Dendritic cell treated with granulocyte-macrophage colony-stimulating factor and Interleukin-4, amounts not matched to agents 40 ng/mL and 50 ng/mL, for 4 days (primary cell): ENCODE results near the gene ARMH3.

Source experiments
- H3K27ac Mint-ChIP-seq: one replicate; pipeline ENCODE4 v1.8.0; 2022; ENCODE audit warnings: mild to moderate bottlenecking, mixed read lengths
- H3K27me3 Mint-ChIP-seq: one replicate; pipeline ENCODE4 v1.8.0; 2022; ENCODE audit warnings: mild to moderate bottlenecking, mixed read lengths
- H3K36me3 Mint-ChIP-seq: one replicate; pipeline ENCODE4 v1.8.0; 2022; ENCODE audit warnings: low read depth, mixed read lengths
- H3K4me1 Mint-ChIP-seq: one replicate; pipeline ENCODE4 v1.8.0; 2022; ENCODE audit warnings: low read depth, mixed read lengths
- H3K4me3 Mint-ChIP-seq: one replicate; pipeline ENCODE4 v1.8.0; 2022; ENCODE audit warnings: mild to moderate bottlenecking, moderate library complexity, mixed read lengths
- H3K9me3 Mint-ChIP-seq: one replicate; pipeline ENCODE4 v1.8.0; 2022; ENCODE audit warnings: mixed read lengths
- intact Hi-C: fragments of 100-400 bp; cut with micrococcal nuclease; formaldehyde crosslinking; loops from one replicate; pipeline ENCODE4 v1.15.0; 2022

Gene ARMH3

DNA sequence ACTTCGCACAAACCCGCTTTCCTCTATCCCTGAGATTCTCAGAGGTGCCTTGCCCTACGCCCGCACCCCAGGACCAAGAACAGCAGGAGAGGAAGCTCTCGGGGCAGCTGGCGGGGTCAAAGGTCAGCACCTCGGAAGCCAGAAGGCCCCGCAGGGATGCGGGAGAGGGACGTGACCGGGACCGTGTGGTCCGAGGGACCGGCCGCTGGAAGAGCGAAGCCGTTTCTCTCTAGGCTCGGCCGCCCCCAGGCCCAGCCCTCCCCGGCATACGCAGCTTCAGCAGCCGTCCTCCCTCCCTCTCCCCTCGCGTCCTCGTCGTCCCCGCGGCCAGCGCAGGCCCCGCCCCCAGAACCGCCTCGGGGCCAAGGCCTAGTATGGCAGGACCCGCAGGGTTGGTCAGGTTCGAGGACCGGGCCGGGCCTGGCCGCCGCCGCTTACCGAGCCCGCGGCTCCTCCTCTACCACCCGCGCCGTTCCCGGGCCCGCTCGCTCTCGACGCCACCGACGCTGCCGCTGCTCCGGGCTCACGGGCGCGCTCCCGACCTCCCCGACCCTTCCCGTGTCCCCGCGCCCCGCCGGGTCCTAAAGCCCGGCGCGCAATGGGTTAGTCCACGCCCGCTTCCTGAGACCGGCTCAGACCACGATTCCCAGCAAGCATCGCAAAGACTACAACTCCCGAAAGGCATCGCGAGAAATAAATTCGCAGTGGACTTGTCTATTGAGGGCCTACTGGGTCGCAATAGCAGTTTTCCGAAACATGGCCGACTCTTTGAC lies at the start of gene ARMH3:
Gene ARMH3 (minus strand): TSS at position 527 of the 773 bp plus-strand sequence. CDS start 16,059 bp downstream, outside the sequence.
- intact Hi-C loops = loop anchor here (1.0 to 5.0 kb wide), 2 partner anchors 9 to 76 kb away; partner anchors contain the start of genes HPS6 and PPRC1
- H3K27ac Mint-ChIP-seq = peak within 1 kb of the TSS; percentile 98
- peaks cover 31% of the 10 kb centered on the region for H3K4me1 Mint-ChIP-seq
- H3K9me3 Mint-ChIP-seq = no peaks in the 10 kb centered on the region
- peaks cover 30% of the 10 kb centered on the region for H3K36me3 Mint-ChIP-seq
- H3K4me3 Mint-ChIP-seq = peak within 1 kb of the TSS; percentile 93
- no peaks in the 10 kb centered on the region for H3K27me3 Mint-ChIP-seq

GRCh38 chr10:102102421-102102820 lies 46.4 kb upstream of the ARMH3 start:
- Mint-ChIP-seq H3K4me1 (peaks cover 21% of the 10 kb centered on the region), H3K9me3 (no peaks in the 10 kb centered on the region), H3K27ac (no peak overlapping the region), H3K27me3 (no peaks in the 10 kb centered on the region), H3K4me3 (no peak overlapping the region), H3K36me3 (peaks cover 26% of the 10 kb centered on the region)
- intact Hi-C loops = no loop called here

- no peak overlapping the region for H3K27ac Mint-ChIP-seq
- no peaks in the 10 kb centered on the region for H3K27me3 Mint-ChIP-seq
- H3K4me3 Mint-ChIP-seq = no peak overlapping the region
- intact Hi-C loops = no loop called here
- no peaks in the 10 kb centered on the region for H3K9me3 Mint-ChIP-seq
- H3K4me1 Mint-ChIP-seq = peaks cover 19% of the 10 kb centered on the region
- H3K36me3 Mint-ChIP-seq = peaks cover 18% of the 10 kb centered on the region
These were observed 45.2 kb upstream of the ARMH3 start for GRCh38 chr10:102101152-102101551.

- Mint-ChIP-seq H3K27me3 (no peaks in the 10 kb centered on the region), H3K9me3 (no peaks in the 10 kb centered on the region), H3K36me3 (peaks cover 11% of the 10 kb centered on the region), H3K4me1 (no peaks in the 10 kb centered on the region), H3K4me3 (no peak overlapping the region), H3K27ac (no peak overlapping the region)
- intact Hi-C loops = no loop called here
These were observed 40.5 kb upstream of the ARMH3 start for GRCh38 chr10:102096449-102096848.

GRCh38 chr10:102090772-102091171 lies 34.8 kb upstream of the ARMH3 start:
- H3K27me3 Mint-ChIP-seq = no peaks in the 10 kb centered on the region
- peaks cover 1% of the 10 kb centered on the region for H3K4me1 Mint-ChIP-seq
- no peaks in the 10 kb centered on the region for H3K36me3 Mint-ChIP-seq
- H3K4me3 Mint-ChIP-seq = no peak overlapping the region
- H3K9me3 Mint-ChIP-seq = no peaks in the 10 kb centered on the region
- intact Hi-C loops = no loop called here
- H3K27ac Mint-ChIP-seq = no peak overlapping the region

DNA sequence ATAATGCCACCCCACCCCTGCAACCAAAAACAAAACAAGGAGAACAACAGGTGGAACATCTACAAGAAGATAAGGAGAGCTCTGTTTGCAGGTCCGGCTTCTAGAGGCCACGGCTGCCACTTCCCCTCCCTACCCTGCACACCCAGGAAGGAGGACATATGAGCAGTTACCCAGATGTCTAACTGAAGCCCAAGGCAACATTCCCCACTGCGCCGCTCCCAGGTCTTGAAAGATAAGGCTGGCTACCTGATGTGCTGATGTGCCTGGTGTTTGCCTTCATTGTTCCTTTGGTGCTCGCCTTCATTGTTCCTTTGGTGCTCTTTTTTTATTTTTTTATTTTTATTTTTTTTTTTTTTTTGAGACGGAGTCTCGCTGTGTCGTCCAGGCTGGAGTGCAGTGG lies 30.2 kb upstream of the ARMH3 start:
- intact Hi-C loops = no loop called here
- Mint-ChIP-seq H3K27me3 (no peaks in the 10 kb centered on the region), H3K4me3 (no peak overlapping the region), H3K4me1 (peaks cover 5% of the 10 kb centered on the region), H3K36me3 (no peaks in the 10 kb centered on the region), H3K27ac (no peak overlapping the region), H3K9me3 (no peaks in the 10 kb centered on the region)

DNA sequence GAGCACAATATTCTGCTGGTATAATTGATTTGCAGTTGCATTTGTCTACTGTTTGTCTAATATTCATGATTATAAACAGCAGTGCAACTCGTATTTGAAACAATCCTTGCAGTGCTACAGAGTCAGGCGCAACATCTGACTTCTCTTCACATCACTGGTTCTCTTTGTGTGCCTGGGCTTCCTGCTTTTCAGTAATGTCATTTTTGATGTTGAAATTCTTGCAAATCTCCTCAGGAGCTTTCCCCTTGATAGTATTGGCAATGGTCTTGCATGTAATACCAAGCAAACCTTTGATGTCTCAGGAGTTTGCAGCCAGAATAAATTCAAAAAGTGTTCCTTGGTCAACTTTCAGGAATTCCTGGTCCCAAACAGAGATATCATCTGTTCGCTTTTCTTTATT lies 29.4 kb upstream of the ARMH3 start:
- H3K36me3 Mint-ChIP-seq = no peaks in the 10 kb centered on the region
- no peaks in the 10 kb centered on the region for H3K9me3 Mint-ChIP-seq
- no peak overlapping the region for H3K4me3 Mint-ChIP-seq
- peaks cover 5% of the 10 kb centered on the region for H3K4me1 Mint-ChIP-seq
- intact Hi-C loops = no loop called here
- H3K27ac Mint-ChIP-seq = no peak overlapping the region
- no peaks in the 10 kb centered on the region for H3K27me3 Mint-ChIP-seq

DNA sequence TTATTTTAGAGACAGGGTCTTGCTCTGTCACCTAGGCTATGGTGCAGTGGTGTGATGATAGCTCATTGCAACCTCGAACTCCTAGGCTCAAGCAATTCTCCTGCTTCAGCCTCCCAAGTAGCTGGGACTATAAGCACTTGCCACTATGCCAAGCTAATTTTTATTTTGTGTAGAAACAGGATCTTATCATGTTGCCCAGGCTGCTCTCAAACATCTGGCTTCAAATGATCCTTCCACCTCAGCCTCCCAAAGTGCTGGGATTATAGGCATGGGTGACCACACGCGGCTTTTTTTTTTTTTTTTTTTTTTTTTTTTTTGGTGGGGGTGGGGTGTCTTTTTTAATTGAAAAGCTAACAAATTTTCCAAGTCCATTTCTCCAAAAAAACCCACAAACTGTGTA lies 27.6 kb upstream of the ARMH3 start:
- no peaks in the 10 kb centered on the region for H3K27me3 Mint-ChIP-seq
- H3K4me1 Mint-ChIP-seq = peaks cover 5% of the 10 kb centered on the region
- H3K36me3 Mint-ChIP-seq = no peaks in the 10 kb centered on the region
- H3K27ac Mint-ChIP-seq = no peak overlapping the region
- H3K4me3 Mint-ChIP-seq = no peak overlapping the region
- intact Hi-C loops = no loop called here
- no peaks in the 10 kb centered on the region for H3K9me3 Mint-ChIP-seq

GRCh38 chr10:102072673-102073527 lies 16.9 kb upstream of the ARMH3 start:
- Mint-ChIP-seq H3K27ac (no peak overlapping the region), H3K27me3 (peaks cover 2% of the 10 kb centered on the region), H3K4me3 (no peak overlapping the region), H3K36me3 (peaks cover 6% of the 10 kb centered on the region), H3K4me1 (peaks cover 32% of the 10 kb centered on the region), H3K9me3 (no peaks in the 10 kb centered on the region)
- intact Hi-C loops = loop anchor here (1.0 to 5.0 kb wide), 3 partner anchors 61 to 232 kb away; no protein-coding TSS in a partner anchor

GRCh38 chr10:102069071-102069470 lies 13.1 kb upstream of the ARMH3 start:
- intact Hi-C loops = loop anchor here (5.0 kb wide), 1 partner anchor 48 kb away; no protein-coding TSS in a partner anchor
- peaks cover 59% of the 10 kb centered on the region for H3K4me1 Mint-ChIP-seq
- peak overlapping the region; percentile 85 for H3K27ac Mint-ChIP-seq
- no peak overlapping the region for H3K4me3 Mint-ChIP-seq
- H3K36me3 Mint-ChIP-seq = peaks cover 30% of the 10 kb centered on the region
- H3K9me3 Mint-ChIP-seq = no peaks in the 10 kb centered on the region
- H3K27me3 Mint-ChIP-seq = no peaks in the 10 kb centered on the region

- Mint-ChIP-seq H3K27ac (peak overlapping the region; percentile 85), H3K9me3 (no peaks in the 10 kb centered on the region), H3K4me1 (peaks cover 54% of the 10 kb centered on the region), H3K27me3 (no peaks in the 10 kb centered on the region), H3K4me3 (no peak overlapping the region), H3K36me3 (peaks cover 30% of the 10 kb centered on the region)
- intact Hi-C loops = loop anchor here (5.0 kb wide), 1 partner anchor 49 kb away; no protein-coding TSS in a partner anchor
These were observed 12.2 kb upstream of the ARMH3 start for GRCh38 chr10:102068216-102068615.

DNA sequence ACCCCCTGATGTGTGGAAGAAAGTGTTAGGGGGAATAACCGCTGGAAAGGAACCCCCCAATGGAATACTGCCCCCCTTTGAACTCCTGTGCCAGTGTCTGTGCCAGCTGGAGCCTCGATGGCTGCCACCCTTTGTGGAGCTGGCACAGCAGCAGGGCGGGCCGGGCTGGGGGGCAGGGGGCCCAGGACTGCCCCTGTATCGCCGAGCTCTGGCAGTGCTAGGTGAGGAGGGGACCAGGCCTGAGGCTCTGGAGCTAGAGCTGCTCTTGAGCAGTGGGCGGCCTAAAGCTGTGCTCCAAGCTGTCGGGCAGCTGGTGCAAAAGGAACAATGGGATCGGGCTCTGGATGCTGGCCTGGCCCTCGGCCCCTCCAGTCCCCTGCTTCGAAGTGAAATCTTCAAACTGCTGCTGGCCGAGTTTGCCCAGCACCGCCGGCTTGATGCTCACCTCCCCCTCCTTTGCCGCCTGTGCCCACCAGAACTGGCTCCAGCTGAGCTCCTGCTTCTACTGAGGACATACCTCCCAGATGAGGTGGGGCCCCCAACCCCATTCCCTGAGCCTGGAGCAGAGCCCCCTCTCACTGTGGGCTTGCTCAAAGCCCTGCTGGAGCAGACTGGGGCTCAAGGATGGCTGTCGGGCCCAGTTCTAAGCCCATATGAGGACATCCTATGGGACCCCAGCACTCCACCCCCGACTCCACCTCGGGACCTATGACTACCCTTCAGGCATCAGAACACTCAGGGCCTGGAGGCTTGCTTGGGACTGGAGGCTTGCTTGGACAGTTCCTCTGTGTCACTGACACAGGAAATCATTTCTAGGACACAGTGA lies 11.3 kb upstream of the ARMH3 start:
- intact Hi-C loops = loop anchor here (5.0 kb wide), 1 partner anchor 50 kb away; no protein-coding TSS in a partner anchor
- Mint-ChIP-seq H3K9me3 (no peaks in the 10 kb centered on the region), H3K4me1 (peaks cover 51% of the 10 kb centered on the region), H3K27me3 (no peaks in the 10 kb centered on the region), H3K4me3 (peak overlapping the region; percentile 94), H3K27ac (peak overlapping the region; percentile 88), H3K36me3 (peaks cover 30% of the 10 kb centered on the region)

GRCh38 chr10:102066399-102067088 lies 10.6 kb upstream of the ARMH3 start:
- Mint-ChIP-seq H3K4me3 (peak overlapping the region; percentile 94), H3K4me1 (peaks cover 54% of the 10 kb centered on the region), H3K27me3 (no peaks in the 10 kb centered on the region), H3K36me3 (peaks cover 30% of the 10 kb centered on the region), H3K9me3 (no peaks in the 10 kb centered on the region), H3K27ac (peak overlapping the region; percentile 88)
- intact Hi-C loops = loop anchor here (5.0 kb wide), 1 partner anchor 51 kb away; no protein-coding TSS in a partner anchor
